WI38 (cell line): ENCODE data around the gene XYLT1.

Experiments used
- H3K4me3 ChIP-seq: 2 replicates; pipeline ENCODE4 v1.5.1; 2011; ENCODE audit warnings: low read depth, mild to moderate bottlenecking, control low read depth, low read length
- TF ChIP-seq, protein P1 (sequence below): IDR thresholded peaks from 2 replicates; pipeline ENCODE4 v1.5.1; 2012; ENCODE audit warnings: low read depth, mild to moderate bottlenecking, control low read depth, low read length

XYLT1 gene

DNA sequence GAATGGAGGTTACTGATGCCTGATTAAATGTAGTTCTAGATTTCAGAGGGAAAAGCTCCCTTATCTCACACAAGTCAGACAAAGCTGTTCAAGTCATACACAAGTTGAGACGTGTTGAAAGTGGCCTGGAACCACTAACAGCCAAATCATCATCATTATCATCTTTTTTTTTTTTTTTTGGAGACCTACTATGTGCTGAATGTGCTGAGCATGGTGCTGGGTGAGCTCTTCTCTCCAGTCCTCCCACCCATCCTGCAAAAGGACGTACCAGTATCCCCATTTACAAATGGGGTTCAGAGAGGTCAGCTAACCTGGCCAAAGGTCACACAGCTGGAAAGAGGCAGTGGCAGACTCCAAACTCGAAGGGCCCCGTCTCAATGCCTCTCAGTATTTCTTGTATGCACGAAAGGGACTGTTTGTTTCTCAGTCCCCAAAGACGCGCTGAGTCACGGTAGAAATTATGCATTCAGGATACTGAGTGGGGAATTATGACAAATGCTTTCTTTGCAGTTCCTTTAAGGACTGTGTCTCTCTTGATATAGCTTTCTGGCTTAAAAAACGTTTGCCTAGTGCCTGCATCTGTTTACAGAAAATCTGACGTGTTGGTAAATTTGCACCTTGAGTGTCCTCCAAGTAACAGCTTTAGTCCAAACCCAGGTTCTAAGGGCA, 235.5 kb downstream of the XYLT1 start:
- TF ChIP-seq, protein P1, sequence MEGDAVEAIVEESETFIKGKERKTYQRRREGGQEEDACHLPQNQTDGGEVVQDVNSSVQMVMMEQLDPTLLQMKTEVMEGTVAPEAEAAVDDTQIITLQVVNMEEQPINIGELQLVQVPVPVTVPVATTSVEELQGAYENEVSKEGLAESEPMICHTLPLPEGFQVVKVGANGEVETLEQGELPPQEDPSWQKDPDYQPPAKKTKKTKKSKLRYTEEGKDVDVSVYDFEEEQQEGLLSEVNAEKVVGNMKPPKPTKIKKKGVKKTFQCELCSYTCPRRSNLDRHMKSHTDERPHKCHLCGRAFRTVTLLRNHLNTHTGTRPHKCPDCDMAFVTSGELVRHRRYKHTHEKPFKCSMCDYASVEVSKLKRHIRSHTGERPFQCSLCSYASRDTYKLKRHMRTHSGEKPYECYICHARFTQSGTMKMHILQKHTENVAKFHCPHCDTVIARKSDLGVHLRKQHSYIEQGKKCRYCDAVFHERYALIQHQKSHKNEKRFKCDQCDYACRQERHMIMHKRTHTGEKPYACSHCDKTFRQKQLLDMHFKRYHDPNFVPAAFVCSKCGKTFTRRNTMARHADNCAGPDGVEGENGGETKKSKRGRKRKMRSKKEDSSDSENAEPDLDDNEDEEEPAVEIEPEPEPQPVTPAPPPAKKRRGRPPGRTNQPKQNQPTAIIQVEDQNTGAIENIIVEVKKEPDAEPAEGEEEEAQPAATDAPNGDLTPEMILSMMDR = no peak
- no peak overlapping the region for H3K4me3 ChIP-seq

DNA sequence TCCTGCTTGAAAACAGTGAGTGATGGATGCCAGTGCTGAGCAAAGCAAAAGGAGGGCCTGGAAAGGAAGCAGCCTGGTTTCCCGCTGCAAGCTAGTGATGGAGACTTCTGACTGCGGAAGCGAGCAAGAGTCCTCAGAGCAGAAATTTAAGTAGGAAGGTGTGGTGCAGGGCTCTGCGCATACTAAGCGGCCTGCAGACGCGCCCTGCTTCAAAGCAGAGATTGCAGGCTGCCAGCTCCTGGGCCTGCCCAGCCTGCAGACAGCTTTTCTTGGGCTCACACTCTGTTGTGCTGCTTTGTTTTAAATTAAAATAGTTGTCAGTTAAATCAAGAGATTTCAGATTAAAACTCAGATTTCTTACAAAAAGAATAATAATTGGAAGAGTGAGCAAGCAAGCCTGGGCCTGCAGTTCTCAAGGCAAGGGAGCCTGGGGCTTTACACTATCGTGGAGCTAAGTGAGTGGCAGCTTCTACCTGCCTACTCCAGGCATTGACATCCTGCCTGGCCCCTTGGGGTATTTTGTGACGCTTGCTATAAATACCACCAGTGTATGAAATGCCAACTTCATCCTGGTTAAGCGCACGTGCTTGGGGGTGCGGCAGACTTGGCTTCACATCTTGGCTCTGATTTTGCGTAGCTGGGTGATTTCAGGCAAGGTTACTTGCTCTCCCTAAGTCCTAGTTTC, 237.3 kb downstream of the XYLT1 start:
- no peak overlapping the region for H3K4me3 ChIP-seq
- TF ChIP-seq, protein P1 = no peak

DNA sequence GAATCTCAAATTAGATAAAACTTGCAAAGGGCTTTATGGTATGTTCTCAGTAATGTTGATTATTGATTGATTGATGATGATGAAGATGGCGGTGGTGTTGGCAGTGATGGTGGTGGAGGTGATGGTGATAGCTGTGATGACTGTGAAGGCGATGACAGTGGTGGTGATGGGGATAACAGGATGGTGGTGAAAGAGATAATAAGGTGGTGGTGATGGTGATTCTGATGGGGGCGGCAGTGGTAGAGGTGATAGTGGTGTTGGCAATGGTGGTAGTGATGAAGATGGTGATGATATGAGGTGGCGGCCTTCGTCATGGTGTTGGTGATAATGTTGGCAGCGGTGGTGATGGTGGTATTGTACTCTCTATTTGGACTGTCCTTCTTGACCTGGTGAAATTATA, 238.3 kb downstream of the XYLT1 start:
- no peak overlapping the region for H3K4me3 ChIP-seq
- TF ChIP-seq, protein P1 = no peak

DNA sequence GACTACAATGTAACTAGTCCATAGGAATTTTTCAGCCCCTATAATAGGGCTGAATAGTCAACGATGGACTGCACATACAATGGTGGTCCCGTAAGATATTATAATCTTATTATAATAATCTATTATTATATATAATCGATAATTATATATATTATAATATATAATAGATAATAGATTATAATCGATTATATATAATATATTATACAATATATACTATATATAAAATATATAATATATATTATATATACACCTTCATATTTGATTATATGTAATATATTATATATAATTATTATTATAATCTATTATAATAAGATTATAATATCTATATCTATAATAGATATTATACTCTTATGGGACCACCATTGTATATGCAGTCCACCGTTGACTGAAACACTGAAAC, 238.8 kb downstream of the XYLT1 start:
- TF ChIP-seq, protein P1 = no peak
- no peak overlapping the region for H3K4me3 ChIP-seq

DNA sequence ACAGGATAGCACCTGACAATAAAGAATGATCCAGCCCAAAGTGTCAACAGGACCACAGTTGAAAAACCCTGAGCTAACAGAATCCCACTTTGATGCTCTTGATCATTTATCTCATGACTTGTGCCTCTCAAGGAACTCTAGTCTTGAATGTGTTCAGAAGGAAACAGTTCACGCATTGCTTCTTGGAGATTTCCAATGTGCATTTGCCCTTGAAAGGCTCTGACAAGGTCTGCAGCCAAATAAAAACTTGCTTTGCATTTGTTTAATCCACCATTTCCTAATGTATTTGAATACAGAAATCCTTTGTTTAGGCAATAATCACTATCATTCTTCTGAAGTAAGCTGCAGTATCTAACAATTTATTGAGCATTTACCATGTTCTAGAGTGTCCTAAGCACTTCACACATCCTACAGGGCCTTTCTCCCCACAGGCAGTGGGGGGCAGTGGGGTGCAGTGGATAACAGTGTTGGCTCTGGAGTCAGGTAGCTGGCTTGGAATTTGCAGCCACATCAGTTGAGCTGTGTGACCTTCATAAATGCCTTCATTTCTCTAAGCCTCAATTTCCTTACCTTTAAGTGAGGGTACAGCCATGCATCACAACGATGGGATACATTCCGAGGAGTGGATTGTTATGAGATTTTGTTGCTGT, 239.7 kb downstream of the XYLT1 start:
- H3K4me3 ChIP-seq = no peak overlapping the region
- TF ChIP-seq, protein P1 = no peak

DNA sequence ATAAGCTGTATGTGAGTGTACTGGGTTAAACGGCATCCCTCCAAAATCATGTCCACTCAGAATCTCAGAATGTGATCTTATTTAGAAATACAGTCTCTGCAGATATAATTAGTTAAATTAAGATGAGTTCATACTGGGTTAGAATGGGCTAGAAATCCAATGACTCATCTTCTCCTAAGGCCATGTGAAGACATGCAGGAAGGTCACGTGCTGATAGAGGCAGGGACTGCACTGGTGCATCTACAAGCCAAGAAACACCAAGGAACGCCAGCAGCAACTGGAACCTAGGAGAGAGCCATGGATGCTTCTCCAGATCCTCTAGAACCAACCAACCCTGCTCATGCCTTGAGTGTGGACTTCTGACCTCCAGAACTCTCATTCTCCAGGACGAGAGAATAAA, 241.0 kb downstream of the XYLT1 start:
- H3K4me3 ChIP-seq = no peak overlapping the region
- TF ChIP-seq, protein P1 = no peak

DNA sequence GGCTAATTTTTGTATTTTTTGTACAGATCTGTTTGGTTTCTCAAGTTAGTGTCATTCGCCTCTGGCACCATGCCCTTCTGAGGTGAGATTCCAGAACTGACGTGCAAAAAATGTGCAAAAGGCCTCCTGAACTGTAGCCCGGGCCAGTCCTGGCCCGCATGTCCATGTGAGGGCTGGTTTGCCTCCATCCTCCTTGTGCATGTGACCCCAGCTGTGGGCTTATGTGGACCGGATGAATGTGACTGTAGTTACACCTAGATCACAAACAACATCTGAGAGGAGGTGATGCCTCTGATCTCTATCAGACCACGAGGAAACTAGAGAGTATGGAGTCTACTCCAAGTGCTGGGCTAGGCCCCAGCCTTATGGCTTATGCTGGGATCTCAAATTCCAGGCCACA, 241.6 kb downstream of the XYLT1 start:
- H3K4me3 ChIP-seq = no peak overlapping the region

More for the DNA sequence above, 241.6 kb downstream of the XYLT1 start:
- TF ChIP-seq, protein P1 = no peak
